ENCODE data around the gene ZNF827. TPM values are rescaled to one million over a fixed set of nuclear protein-coding genes. Genes with fewer than 3 reads are reported as not detected.

Gene ZNF827
- total RNA-seq, 1 donor from 2014 or later, result 27.2 TPM

DNA sequence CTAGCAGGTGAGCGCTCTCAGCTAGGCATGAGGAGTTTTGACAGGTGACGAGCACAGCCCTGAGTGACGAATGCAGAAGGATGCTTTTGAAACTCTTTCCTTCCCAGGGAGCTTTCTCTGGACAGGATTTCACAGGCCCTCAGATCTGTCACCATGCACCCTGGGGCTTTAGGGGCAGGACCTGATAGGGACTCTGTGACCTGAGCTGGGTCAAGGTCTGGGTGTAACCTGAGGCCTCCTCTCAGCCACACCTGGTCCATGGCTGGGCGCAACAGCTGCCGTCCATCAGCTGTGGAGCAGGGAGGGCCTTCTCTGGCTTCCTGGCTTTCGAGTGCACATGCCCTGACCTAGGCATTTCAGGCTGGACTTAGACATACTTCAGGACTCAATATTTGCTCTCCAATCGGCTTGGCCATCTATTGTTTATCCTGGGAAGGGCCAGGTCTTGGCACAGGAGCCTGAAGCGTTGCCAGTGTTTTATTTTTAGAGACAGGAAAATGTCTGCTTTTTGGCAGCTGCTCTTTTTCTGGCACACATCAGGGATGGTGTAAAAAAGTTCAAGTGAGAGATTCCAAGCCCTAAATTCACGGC is 202.3 kb downstream of the ZNF827 start:
- ChIA-PET CTCF (no interaction called here), POLR2A (no interaction called here)
- ATAC-seq (ENCODE audit: low read depth) (no peak), DNase-seq (no peak)
- no peaks in the 10 kb centered on the region for H3K36me3 Mint-ChIP-seq (ENCODE audit: low read depth)
- H3K27ac Mint-ChIP-seq, result no peak overlapping the region
- intact Hi-C loops (cut with micrococcal nuclease), result loop anchor here (10.0 kb wide), 1 partner anchor 328 kb away; no protein-coding TSS in a partner anchor
- TF ChIP-seq, protein P1, sequence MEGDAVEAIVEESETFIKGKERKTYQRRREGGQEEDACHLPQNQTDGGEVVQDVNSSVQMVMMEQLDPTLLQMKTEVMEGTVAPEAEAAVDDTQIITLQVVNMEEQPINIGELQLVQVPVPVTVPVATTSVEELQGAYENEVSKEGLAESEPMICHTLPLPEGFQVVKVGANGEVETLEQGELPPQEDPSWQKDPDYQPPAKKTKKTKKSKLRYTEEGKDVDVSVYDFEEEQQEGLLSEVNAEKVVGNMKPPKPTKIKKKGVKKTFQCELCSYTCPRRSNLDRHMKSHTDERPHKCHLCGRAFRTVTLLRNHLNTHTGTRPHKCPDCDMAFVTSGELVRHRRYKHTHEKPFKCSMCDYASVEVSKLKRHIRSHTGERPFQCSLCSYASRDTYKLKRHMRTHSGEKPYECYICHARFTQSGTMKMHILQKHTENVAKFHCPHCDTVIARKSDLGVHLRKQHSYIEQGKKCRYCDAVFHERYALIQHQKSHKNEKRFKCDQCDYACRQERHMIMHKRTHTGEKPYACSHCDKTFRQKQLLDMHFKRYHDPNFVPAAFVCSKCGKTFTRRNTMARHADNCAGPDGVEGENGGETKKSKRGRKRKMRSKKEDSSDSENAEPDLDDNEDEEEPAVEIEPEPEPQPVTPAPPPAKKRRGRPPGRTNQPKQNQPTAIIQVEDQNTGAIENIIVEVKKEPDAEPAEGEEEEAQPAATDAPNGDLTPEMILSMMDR (IDR thresholded peaks at IDR 0.05), result no peak
- H3K9me3 Mint-ChIP-seq, result no peaks in the 10 kb centered on the region
- peaks cover 11% of the 10 kb centered on the region for H3K4me1 Mint-ChIP-seq
- H3K4me3 Mint-ChIP-seq, result no peak overlapping the region
- peaks cover 4% of the 10 kb centered on the region for H3K27me3 Mint-ChIP-seq

- ChIA-PET POLR2A (no interaction called here), CTCF (no interaction called here)
- H3K4me3 Mint-ChIP-seq, result no peak overlapping the region
- no peak for DNase-seq
- no peak overlapping the region for H3K27ac Mint-ChIP-seq
- H3K4me1 Mint-ChIP-seq, result peaks cover 11% of the 10 kb centered on the region
- no peaks in the 10 kb centered on the region for H3K36me3 Mint-ChIP-seq (ENCODE audit: low read depth)
- intact Hi-C loops (cut with micrococcal nuclease), result loop anchor here (10.0 kb wide), 1 partner anchor 329 kb away; no protein-coding TSS in a partner anchor
- no peak for ATAC-seq (ENCODE audit: low read depth)
- H3K9me3 Mint-ChIP-seq, result no peaks in the 10 kb centered on the region
- TF ChIP-seq, protein P1 (IDR thresholded peaks at IDR 0.05), result no peak
- no peaks in the 10 kb centered on the region for H3K27me3 Mint-ChIP-seq
Observed at GRCh38 chr4:145735827-145736226, 202.8 kb downstream of the ZNF827 start.

DNA sequence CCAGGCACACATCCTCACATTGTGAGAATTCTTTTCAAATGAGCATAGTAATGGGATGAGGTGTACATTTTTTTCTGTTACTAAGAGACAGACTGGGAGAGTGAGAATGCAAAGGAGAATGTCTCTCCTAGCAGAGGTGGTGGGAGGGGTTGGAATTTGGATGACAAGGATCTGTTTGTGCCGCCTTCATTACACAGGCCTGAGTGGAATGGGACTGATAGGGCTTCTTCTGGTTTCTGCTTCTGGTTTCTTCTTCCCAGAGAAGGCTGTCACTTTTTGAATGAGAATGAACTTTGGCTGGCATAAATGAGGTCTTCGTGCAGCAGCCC is 203.3 kb downstream of the ZNF827 start:
- intact Hi-C loops (cut with micrococcal nuclease), result loop anchor here (10.0 kb wide), 1 partner anchor 329 kb away; no protein-coding TSS in a partner anchor
- DNase-seq (no peak), ATAC-seq (ENCODE audit: low read depth) (no peak)
- no peak overlapping the region for H3K27ac Mint-ChIP-seq
- no peak overlapping the region for H3K4me3 Mint-ChIP-seq
- TF ChIP-seq, protein P1 (IDR thresholded peaks at IDR 0.05), result no peak
- H3K9me3 Mint-ChIP-seq, result no peaks in the 10 kb centered on the region
- peaks cover under 1% of the 10 kb centered on the region for H3K27me3 Mint-ChIP-seq
- ChIA-PET CTCF (no interaction called here), POLR2A (no interaction called here)
- no peaks in the 10 kb centered on the region for H3K36me3 Mint-ChIP-seq (ENCODE audit: low read depth)
- H3K4me1 Mint-ChIP-seq, result peaks cover 11% of the 10 kb centered on the region

GRCh38 chr4:145734576-145735346 is 203.9 kb downstream of the ZNF827 start:
- no peak overlapping the region for H3K27ac Mint-ChIP-seq
- TF ChIP-seq, protein P1 (IDR thresholded peaks at IDR 0.05), result no peak
- intact Hi-C loops (cut with micrococcal nuclease), result loop anchor here (5.0 to 10.0 kb wide), 3 partner anchors 330 to 788 kb away; partner anchors contain the start of genes OTUD4 and SLC10A7
- no peaks in the 10 kb centered on the region for H3K36me3 Mint-ChIP-seq (ENCODE audit: low read depth)
- peaks cover 11% of the 10 kb centered on the region for H3K4me1 Mint-ChIP-seq
- ATAC-seq (ENCODE audit: low read depth) (no peak), DNase-seq (no peak)
- H3K9me3 Mint-ChIP-seq, result no peaks in the 10 kb centered on the region
- ChIA-PET POLR2A (no interaction called here), CTCF (no interaction called here)
- peak overlapping the region; percentile 2 for H3K4me3 Mint-ChIP-seq
- H3K27me3 Mint-ChIP-seq, result peaks cover 6% of the 10 kb centered on the region

- H3K36me3 Mint-ChIP-seq (ENCODE audit: low read depth), result no peaks in the 10 kb centered on the region
- CTCF ChIA-PET, result no interaction called here
- peaks cover 10% of the 10 kb centered on the region for H3K27me3 Mint-ChIP-seq
- H3K4me3 Mint-ChIP-seq, result peak overlapping the region; percentile 85
- ATAC-seq (ENCODE audit: low read depth) (no peak), DNase-seq (no peak)
- POLR2A ChIA-PET, result no interaction called here
- H3K27ac Mint-ChIP-seq, result no peak overlapping the region
- intact Hi-C loops (cut with micrococcal nuclease), result loop anchor here (5.0 to 10.0 kb wide), 3 partner anchors 331 to 788 kb away; partner anchors contain the start of genes OTUD4 and SLC10A7
- H3K9me3 Mint-ChIP-seq, result no peaks in the 10 kb centered on the region
- H3K4me1 Mint-ChIP-seq, result peaks cover 11% of the 10 kb centered on the region
- TF ChIP-seq, protein P1 (IDR thresholded peaks at IDR 0.05), result no peak
Observed at GRCh38 chr4:145734031-145734430, 204.6 kb downstream of the ZNF827 start.

Data from activated B cell treated with CpG ODN at 0.5 μM for 24 hours (primary cell).